Sigmoid colon (tissue), 7 donors: ENCODE data around the gene ENTPD2. TPM values are rescaled to one million over a fixed set of nuclear protein-coding genes. Genes with fewer than 3 reads are reported as not detected.

Experiments used
- DNase-seq: peaks from one replicate; pipeline ENCODE4 v3.0.0-alpha.2; 2019
- H3K27ac ChIP-seq, 4 donors: fragments of 200-600 bp; sonication (generic); one replicate each; pipeline ENCODE4 v1.5.1; 2016 to 2019; ENCODE audit warnings: mild to moderate bottlenecking in 1 of 4
- H3K27me3 ChIP-seq, 3 donors: fragments of 200-600 bp; sonication (generic); one replicate each; pipeline ENCODE4 v1.5.1; 2019; ENCODE audit warnings: mild to moderate bottlenecking in 1 of 3
- H3K36me3 ChIP-seq, 4 donors: fragments of 200-600 bp; sonication (generic); one replicate each; pipeline ENCODE4 v1.5.1; 2016 to 2019
- H3K4me1 ChIP-seq, 4 donors: fragments of 200-600 bp; sonication (generic); one replicate each; pipeline ENCODE4 v1.5.1; 2017 to 2019
- H3K4me3 ChIP-seq, 4 donors: fragments of 200-600 bp; sonication (generic); one replicate each; pipeline ENCODE4 v1.5.1; 2017 to 2019; ENCODE audit warnings: mild to moderate bottlenecking in 2 of 4, moderate library complexity in 1 of 4
- H3K9me3 ChIP-seq, 4 donors: fragments of 200-600 bp in 3 of 4; sonication (generic) in 3 of 4; one replicate each; pipeline versions ENCODE4 v1.5.1 to v1.6.1; 2013 to 2019
- CTCF ChIP-seq, 4 experiments: fragments of 450-650 bp in 3 of 4; fragments of 200-600 bp in 1 of 4; IDR thresholded peaks; one replicate each; pipeline ENCODE4 v1.5.1; 2016 to 2019; ENCODE audit warnings: antibody characterized with exemption in 4 of 4, mild to moderate bottlenecking in 3 of 4, moderate library complexity in 2 of 4
- EP300 ChIP-seq, 4 donors: sonication (generic); formaldehyde crosslinking; IDR thresholded peaks; one replicate each; pipeline ENCODE4 v1.6.1; 2017; ENCODE audit warnings: antibody characterized with exemption in 4 of 4
- POLR2A ChIP-seq, 2 donors: fragments of 450-650 bp; IDR thresholded peaks; one replicate each; pipeline ENCODE4 v1.6.1; 2016; ENCODE audit warnings: antibody characterized with exemption in 2 of 2, mild to moderate bottlenecking in 2 of 2, moderate library complexity in 2 of 2
- POLR2AphosphoS5 ChIP-seq, 4 donors: sonication (generic); formaldehyde crosslinking; IDR thresholded peaks; one replicate each; pipeline ENCODE4 v1.6.1; 2017; ENCODE audit warnings: antibody characterized with exemption in 4 of 4
- WGBS, 2 donors: extraction: QIAGEN DNeasy Blood & Tissue Kit; methylation state at CpG; one replicate each; pipeline ENCODE4 v1.1.7; 2013; 5-methylcytosine and 5-hydroxymethylcytosine counted together
- intact Hi-C: fragments of 100-400 bp; cut with DNase I; formaldehyde crosslinking; loops from one replicate; pipeline ENCODE4 v1.15.1; 2023
- polyA plus RNA-seq, 3 donors: library from polyadenylated mRNA; stranded (reverse); fragments of 200-250 nt; gene quantifications; one replicate each; pipeline ENCODE4 v1.2.3, GENCODE V29; 2013
- total RNA-seq, 4 donors: library from RNA; depleted of rRNA; stranded (reverse); fragments of >200 nt; gene quantifications; one replicate each; pipeline ENCODE4 v1.1.0, GENCODE V29; 2016
- donor health status: healthy with polysubstance abuse.
- donor health status: Bipolar disorder and iron deficiency.
- donor health status: healthy.

The ENTPD2 gene
- total and polyA plus RNA-seq, 7 donors: 0.92 to 6.4 (median 2.2) TPM; not detected in 1

GRCh38 chr9:137076636-137077009 is 22.8 kb upstream of the ENTPD2 start:
- intact Hi-C loops: no loop called here

GRCh38 chr9:137075275-137075775 is 21.5 kb upstream of the ENTPD2 start:
- H3K27me3 ChIP-seq: peaks cover 20 to 48% (median 34%) of the 10 kb centered on the region in 3 donors
- H3K4me3 ChIP-seq: no peak overlapping the region
- WGBS, 2 donors: 84 to 90% methylated on average over 12 of the region's 12 CpGs
- intact Hi-C loops: no loop called here
- DNase-seq: no peak
- H3K27ac ChIP-seq: no peak overlapping the region
- peaks cover 0 to 15% (median 0%) of the 10 kb centered on the region in 4 donors for H3K36me3 ChIP-seq
- peaks cover 0 to 38% (median 31%) of the 10 kb centered on the region in 4 donors for H3K4me1 ChIP-seq
- H3K9me3 ChIP-seq: no peaks in the 10 kb centered on the region
- TF ChIP-seq POLR2A (IDR thresholded peaks at IDR 0.05) (no peak), CTCF (IDR thresholded peaks at IDR 0.05) (no peak), EP300 (IDR thresholded peaks at IDR 0.05) (no peak), POLR2AphosphoS5 (IDR thresholded peaks at IDR 0.05) (no peak)

More at GRCh38 chr9:137076636-137077009, 22.8 kb upstream of the ENTPD2 start:
- Histone ChIP-seq H3K9me3 (no peaks in the 10 kb centered on the region), H3K27ac (peak overlapping the region; percentile 35 to 67 (median 36)), H3K4me3 (peak overlapping the region in 3 of 4 donors; percentile 57 to 64 (median 60)), H3K36me3 (peaks cover 0 to 27% (median 0%) of the 10 kb centered on the region in 4 donors), H3K4me1 (peaks cover 0 to 29% (median 27%) of the 10 kb centered on the region in 4 donors), H3K27me3 (peaks cover 20 to 58% (median 33%) of the 10 kb centered on the region in 3 donors)
- no peak for TF ChIP-seq POLR2AphosphoS5 (IDR thresholded peaks at IDR 0.05)
- DNase-seq: no peak
- WGBS, 2 donors: 56 to 71% methylated on average over 15 of the region's 15 CpGs

- H3K27ac ChIP-seq: no peak overlapping the region
- no peak overlapping the region for H3K4me3 ChIP-seq
- H3K4me1 ChIP-seq: peaks cover 0 to 39% (median 36%) of the 10 kb centered on the region in 4 donors
- TF ChIP-seq EP300 (IDR thresholded peaks at IDR 0.05): no peak
- no peak for TF ChIP-seq POLR2A (IDR thresholded peaks at IDR 0.05)
- no peak for TF ChIP-seq POLR2AphosphoS5 (IDR thresholded peaks at IDR 0.05)
- TF ChIP-seq CTCF (IDR thresholded peaks at IDR 0.05): no peak
- H3K9me3 ChIP-seq: no peaks in the 10 kb centered on the region
- intact Hi-C loops: no loop called here
- peaks cover 23 to 48% (median 36%) of the 10 kb centered on the region in 3 donors for H3K27me3 ChIP-seq
- 74 to 83% methylated on average over 12 of the region's 12 CpGs for WGBS, 2 donors
- H3K36me3 ChIP-seq: peaks cover 0 to 10% (median 0%) of the 10 kb centered on the region in 4 donors
- no peak for DNase-seq
These were observed 20.9 kb upstream of the ENTPD2 start for GRCh38 chr9:137074657-137075274.

GRCh38 chr9:137073992-137074399 is 20.1 kb upstream of the ENTPD2 start:
- H3K36me3 ChIP-seq: peaks cover 0 to 2% (median 0%) of the 10 kb centered on the region in 4 donors
- H3K4me1 ChIP-seq: peaks cover 0 to 42% (median 38%) of the 10 kb centered on the region in 4 donors
- 36 to 82% methylated on average over 8 of the region's 8 CpGs for WGBS, 2 donors
- H3K27me3 ChIP-seq: peaks cover 30 to 48% (median 37%) of the 10 kb centered on the region in 3 donors
- no peak overlapping the region for H3K4me3 ChIP-seq
- no peak overlapping the region for H3K27ac ChIP-seq
- no peak for DNase-seq
- H3K9me3 ChIP-seq: no peaks in the 10 kb centered on the region
- intact Hi-C loops: no loop called here
- no peak for TF ChIP-seq POLR2AphosphoS5 (IDR thresholded peaks at IDR 0.05)
- TF ChIP-seq CTCF (IDR thresholded peaks at IDR 0.05): no peak
- TF ChIP-seq POLR2A (IDR thresholded peaks at IDR 0.05): no peak
- TF ChIP-seq EP300 (IDR thresholded peaks at IDR 0.05): no peak

GRCh38 chr9:137071282-137071681 is 17.4 kb upstream of the ENTPD2 start:
- 94% methylated on average over 2 of the region's 2 CpGs for WGBS, 2 donors
- Histone ChIP-seq H3K4me1 (peaks cover 0 to 17% (median 14%) of the 10 kb centered on the region in 4 donors), H3K9me3 (no peaks in the 10 kb centered on the region), H3K4me3 (no peak overlapping the region), H3K36me3 (no peaks in the 10 kb centered on the region), H3K27me3 (peaks cover 18 to 36% (median 29%) of the 10 kb centered on the region in 3 donors), H3K27ac (peak overlapping the region in 3 of 4 donors; percentile 33 to 66 (median 50))
- no peak for TF ChIP-seq EP300 (IDR thresholded peaks at IDR 0.05)
- TF ChIP-seq POLR2A (IDR thresholded peaks at IDR 0.05): no peak
- TF ChIP-seq POLR2AphosphoS5 (IDR thresholded peaks at IDR 0.05): no peak
- TF ChIP-seq CTCF (IDR thresholded peaks at IDR 0.05): no peak
- intact Hi-C loops: no loop called here
- DNase-seq: no peak
